Left ventricle myocardium inferior (tissue), 1 donor: ENCODE measurements around the gene MAPK4. TPM values are rescaled to one million over a fixed set of nuclear protein-coding genes. Genes with fewer than 3 reads are reported as not detected.

Experiments
- DNase-seq: peaks from one replicate; pipeline ENCODE4 v3.0.0-alpha.2; 2020
- H3K27ac ChIP-seq: fragments of 200-600 bp; replicated peaks from 2 replicates; pipeline ENCODE4 v1.8.0; 2021
- H3K27me3 ChIP-seq: fragments of 200-600 bp; 2 replicates; pipeline ENCODE4 v1.8.0; 2021; ENCODE audit warnings: low read depth
- H3K36me3 ChIP-seq: fragments of 200-600 bp; 2 replicates; pipeline ENCODE4 v1.8.0; 2021
- H3K4me1 ChIP-seq: fragments of 200-600 bp; 2 replicates; pipeline ENCODE4 v1.8.0; 2021
- H3K4me3 ChIP-seq: fragments of 200-600 bp; 2 replicates; pipeline ENCODE4 v1.8.0; 2021; ENCODE audit warnings: mild to moderate bottlenecking, moderate library complexity
- H3K9me3 ChIP-seq: fragments of 200-600 bp; replicated peaks from 2 replicates; pipeline ENCODE4 v1.8.0; 2021
- intact Hi-C: fragments of 100-400 bp; cut with micrococcal nuclease; formaldehyde crosslinking; loops from one replicate; pipeline ENCODE4 v1.11.0; 2022
- total RNA-seq: library from RNA; stranded (reverse); fragmentation: NEBNext Ultra II Directional; extraction: Animal tissue kit (Norgen Biotek cat#: 25700); gene quantifications from one replicate; pipeline ENCODE4 v1.2.1, GENCODE V29; 2021
- TF ChIP-seq, protein P1 (sequence below): fragments of 200-600 bp; IDR thresholded peaks from 2 replicates; pipeline ENCODE4 v1.8.0; 2021; ENCODE audit warnings: antibody characterized with exemption, mild to moderate bottlenecking, borderline replicate concordance
- donor health status: DM: no; HTN: yes; CAD: no; lungs with severe emphysema.

Gene MAPK4
- total RNA-seq, 1 donor from 2014 or later, result 21.7 TPM

DNA sequence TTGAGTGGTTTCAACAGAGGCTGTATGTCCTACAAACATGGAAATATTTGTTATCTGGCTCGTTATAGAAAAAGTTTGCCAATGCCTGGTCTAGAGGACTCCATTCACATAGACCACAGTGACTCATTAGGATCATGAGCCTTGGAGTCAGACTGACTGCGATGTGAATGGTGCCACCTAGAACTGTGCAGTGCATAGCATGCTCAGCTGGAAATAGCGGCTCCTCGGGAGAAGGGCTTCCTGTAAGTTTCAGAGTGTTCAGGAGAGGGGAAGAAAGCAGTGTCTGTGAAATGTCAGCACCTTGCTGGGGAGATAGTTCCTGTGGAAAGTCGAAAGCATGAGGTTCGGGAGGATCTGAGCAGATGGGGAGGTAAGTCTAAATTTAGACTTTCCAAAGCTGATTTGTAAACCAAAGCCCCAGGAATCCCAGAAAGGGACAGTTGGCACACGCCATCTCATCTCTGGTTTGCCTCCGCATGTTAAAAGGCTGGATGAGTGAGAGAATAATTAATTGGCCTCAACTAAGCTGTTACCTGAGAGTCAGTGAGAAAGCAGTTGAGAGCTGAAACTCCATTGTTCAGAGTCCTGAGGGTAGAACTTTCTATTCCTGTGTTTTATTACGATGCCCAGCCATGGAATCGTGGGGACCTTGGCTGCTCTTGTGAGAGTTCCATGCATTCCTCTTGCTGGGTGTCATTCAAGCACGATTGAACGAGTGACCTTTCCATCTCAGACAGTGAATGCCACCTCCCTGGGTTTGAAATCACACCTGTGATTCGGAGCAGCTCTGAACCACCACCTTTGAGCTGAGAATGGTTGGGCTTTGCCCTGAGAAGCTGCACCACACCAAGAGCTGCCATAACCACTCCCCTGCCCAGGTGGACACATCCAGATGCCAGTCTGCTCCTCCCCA lies 99.5 kb downstream of the MAPK4 start:
- Histone ChIP-seq H3K36me3 (peaks cover 4% of the 10 kb centered on the region), H3K27ac (peak overlapping the region; percentile 96), H3K9me3 (peaks cover 10% of the 10 kb centered on the region), H3K27me3 (no peaks in the 10 kb centered on the region), H3K4me3 (peak overlapping the region; percentile 33), H3K4me1 (peaks cover 78% of the 10 kb centered on the region)
- intact Hi-C loops, result no loop called here
- TF ChIP-seq, protein P1, sequence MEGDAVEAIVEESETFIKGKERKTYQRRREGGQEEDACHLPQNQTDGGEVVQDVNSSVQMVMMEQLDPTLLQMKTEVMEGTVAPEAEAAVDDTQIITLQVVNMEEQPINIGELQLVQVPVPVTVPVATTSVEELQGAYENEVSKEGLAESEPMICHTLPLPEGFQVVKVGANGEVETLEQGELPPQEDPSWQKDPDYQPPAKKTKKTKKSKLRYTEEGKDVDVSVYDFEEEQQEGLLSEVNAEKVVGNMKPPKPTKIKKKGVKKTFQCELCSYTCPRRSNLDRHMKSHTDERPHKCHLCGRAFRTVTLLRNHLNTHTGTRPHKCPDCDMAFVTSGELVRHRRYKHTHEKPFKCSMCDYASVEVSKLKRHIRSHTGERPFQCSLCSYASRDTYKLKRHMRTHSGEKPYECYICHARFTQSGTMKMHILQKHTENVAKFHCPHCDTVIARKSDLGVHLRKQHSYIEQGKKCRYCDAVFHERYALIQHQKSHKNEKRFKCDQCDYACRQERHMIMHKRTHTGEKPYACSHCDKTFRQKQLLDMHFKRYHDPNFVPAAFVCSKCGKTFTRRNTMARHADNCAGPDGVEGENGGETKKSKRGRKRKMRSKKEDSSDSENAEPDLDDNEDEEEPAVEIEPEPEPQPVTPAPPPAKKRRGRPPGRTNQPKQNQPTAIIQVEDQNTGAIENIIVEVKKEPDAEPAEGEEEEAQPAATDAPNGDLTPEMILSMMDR, result peak; percentile 33
- DNase-seq, result no peak

DNA sequence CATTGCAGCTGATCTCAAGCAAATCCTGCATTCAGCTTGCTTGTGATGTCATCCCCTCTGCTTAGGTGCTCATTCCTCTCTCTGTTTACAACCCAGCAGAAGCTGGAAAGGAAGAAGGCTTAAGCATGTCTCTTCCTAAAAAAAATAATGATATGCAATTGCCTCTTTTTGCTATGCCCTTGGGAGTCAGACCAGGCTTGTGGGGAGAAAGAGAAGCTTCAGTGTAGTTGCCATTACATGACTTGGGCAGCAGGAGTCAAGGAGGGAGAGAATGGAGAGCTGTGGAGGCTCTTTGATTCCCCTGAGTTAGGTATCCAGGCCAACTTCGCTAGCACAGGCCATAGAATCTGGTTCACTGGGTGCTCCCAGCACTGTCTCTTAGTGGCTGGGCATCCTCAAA lies 101.1 kb downstream of the MAPK4 start:
- Histone ChIP-seq H3K9me3 (peaks cover 10% of the 10 kb centered on the region), H3K4me1 (peaks cover 76% of the 10 kb centered on the region), H3K27ac (peak overlapping the region; percentile 96), H3K27me3 (no peaks in the 10 kb centered on the region), H3K4me3 (no peak overlapping the region), H3K36me3 (peaks cover 7% of the 10 kb centered on the region)
- intact Hi-C loops, result no loop called here
- DNase-seq, result no peak
- TF ChIP-seq, protein P1, result no peak

DNA sequence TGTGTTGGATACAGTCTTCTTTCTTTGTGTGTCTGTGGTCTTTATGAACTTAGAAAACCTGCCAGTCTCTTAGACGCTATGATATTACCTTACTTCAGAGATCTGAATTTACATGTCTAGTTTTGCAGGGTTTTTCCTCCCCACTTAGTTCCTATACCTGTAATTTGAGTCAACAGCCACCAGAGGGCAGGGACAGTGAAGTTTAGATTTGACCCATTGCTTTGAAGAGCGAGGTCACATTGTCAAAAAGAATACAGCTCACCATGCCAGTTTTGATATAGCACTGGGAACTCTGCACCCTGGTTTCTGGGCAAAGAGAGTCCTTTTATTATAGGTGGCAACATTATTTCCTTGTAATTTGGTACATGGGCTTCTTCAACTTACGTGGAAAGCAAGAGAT lies 102.3 kb downstream of the MAPK4 start:
- no peak overlapping the region for H3K4me3 ChIP-seq
- peak overlapping the region; percentile 96 for H3K27ac ChIP-seq
- TF ChIP-seq, protein P1, result peak; percentile 49
- DNase-seq, result no peak
- peaks cover 10% of the 10 kb centered on the region for H3K9me3 ChIP-seq
- H3K36me3 ChIP-seq, result peaks cover 7% of the 10 kb centered on the region
- no peaks in the 10 kb centered on the region for H3K27me3 ChIP-seq
- peaks cover 76% of the 10 kb centered on the region for H3K4me1 ChIP-seq
- intact Hi-C loops, result no loop called here

GRCh38 chr18:50662775-50663383 lies 103.0 kb downstream of the MAPK4 start:
- Histone ChIP-seq H3K9me3 (peaks cover 10% of the 10 kb centered on the region), H3K27me3 (no peaks in the 10 kb centered on the region), H3K27ac (peak overlapping the region; percentile 96), H3K4me1 (peaks cover 71% of the 10 kb centered on the region), H3K36me3 (peaks cover 7% of the 10 kb centered on the region), H3K4me3 (no peak overlapping the region)
- DNase-seq, result no peak
- intact Hi-C loops, result no loop called here
- TF ChIP-seq, protein P1, result no peak

DNA sequence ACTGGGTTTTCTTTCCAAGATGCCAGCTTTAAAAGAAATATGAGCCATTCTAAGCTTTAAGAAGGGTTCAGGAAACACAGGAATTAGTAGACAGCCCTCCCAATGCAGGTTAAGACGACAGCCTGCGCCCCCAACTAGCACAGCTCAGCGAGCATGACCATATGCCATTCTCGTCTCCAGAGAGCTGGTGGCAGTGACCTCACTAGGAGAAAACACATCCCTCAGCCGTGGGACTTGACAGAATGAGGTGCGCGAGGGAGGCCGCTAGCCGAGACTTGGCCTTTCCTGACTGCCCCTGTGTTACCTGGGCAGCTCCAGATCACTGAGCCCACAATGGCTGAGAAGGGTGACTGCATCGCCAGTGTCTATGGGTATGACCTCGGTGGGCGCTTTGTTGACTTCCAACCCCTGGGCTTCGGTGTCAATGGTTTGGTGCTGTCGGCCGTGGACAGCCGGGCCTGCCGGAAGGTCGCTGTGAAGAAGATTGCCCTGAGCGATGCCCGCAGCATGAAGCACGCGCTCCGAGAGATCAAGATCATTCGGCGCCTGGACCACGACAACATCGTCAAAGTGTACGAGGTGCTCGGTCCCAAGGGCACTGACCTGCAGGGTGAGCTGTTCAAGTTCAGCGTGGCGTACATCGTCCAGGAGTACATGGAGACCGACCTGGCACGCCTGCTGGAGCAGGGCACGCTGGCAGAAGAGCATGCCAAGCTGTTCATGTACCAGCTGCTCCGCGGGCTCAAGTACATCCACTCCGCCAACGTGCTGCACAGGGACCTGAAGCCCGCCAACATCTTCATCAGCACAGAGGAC lies 103.9 kb downstream of the MAPK4 start:
- peaks cover 7% of the 10 kb centered on the region for H3K36me3 ChIP-seq
- H3K27me3 ChIP-seq, result no peaks in the 10 kb centered on the region
- H3K4me1 ChIP-seq, result peaks cover 61% of the 10 kb centered on the region
- intact Hi-C loops, result no loop called here
- no peak overlapping the region for H3K4me3 ChIP-seq
- peak overlapping the region; percentile 96 for H3K27ac ChIP-seq
- peaks cover 10% of the 10 kb centered on the region for H3K9me3 ChIP-seq
- no peak for DNase-seq
- TF ChIP-seq, protein P1, result no peak
